Fibroblast of pulmonary artery (primary cell): ENCODE data around the gene SYT1.

Experiments used
- DNase-seq: peaks from one replicate; pipeline ENCODE4 v3.0.0-alpha.2; 2010; ENCODE audit warnings: low read depth
- H3K4me3 ChIP-seq: replicated peaks from 2 replicates; pipeline ENCODE4 v1.5.1; 2011; ENCODE audit warnings: low read depth, mild to moderate bottlenecking, control low read depth, low read length, moderate library complexity
- TF ChIP-seq, protein P1 (sequence below): IDR thresholded peaks from 2 replicates; pipeline ENCODE4 v1.5.1; 2011; ENCODE audit warnings: mild to moderate bottlenecking, control low read depth, low read length, inconsistent platforms; ENCODE audit errors: missing control alignments

The SYT1 gene

DNA sequence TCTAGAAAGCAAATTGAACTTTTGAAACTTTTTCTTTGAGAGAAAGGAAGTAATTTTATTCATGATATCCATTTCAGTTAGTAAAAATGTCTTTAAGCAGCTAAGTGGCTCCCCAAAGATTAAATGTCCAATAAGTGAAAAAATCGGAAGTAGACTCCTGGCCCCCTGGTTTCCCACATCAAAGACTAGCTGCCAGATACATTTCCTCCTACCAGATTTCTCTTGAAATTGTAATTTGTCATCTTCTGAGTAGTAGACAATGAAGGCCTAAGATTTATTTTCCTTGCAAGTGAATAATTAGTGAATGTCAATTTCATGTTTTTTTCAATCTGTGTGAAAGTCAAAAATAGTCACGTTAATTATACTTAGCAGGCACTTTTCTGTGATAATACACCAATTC is 321.9 kb downstream of the SYT1 start:
- TF ChIP-seq, protein P1, sequence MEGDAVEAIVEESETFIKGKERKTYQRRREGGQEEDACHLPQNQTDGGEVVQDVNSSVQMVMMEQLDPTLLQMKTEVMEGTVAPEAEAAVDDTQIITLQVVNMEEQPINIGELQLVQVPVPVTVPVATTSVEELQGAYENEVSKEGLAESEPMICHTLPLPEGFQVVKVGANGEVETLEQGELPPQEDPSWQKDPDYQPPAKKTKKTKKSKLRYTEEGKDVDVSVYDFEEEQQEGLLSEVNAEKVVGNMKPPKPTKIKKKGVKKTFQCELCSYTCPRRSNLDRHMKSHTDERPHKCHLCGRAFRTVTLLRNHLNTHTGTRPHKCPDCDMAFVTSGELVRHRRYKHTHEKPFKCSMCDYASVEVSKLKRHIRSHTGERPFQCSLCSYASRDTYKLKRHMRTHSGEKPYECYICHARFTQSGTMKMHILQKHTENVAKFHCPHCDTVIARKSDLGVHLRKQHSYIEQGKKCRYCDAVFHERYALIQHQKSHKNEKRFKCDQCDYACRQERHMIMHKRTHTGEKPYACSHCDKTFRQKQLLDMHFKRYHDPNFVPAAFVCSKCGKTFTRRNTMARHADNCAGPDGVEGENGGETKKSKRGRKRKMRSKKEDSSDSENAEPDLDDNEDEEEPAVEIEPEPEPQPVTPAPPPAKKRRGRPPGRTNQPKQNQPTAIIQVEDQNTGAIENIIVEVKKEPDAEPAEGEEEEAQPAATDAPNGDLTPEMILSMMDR = no peak
- no peak for DNase-seq
- H3K4me3 ChIP-seq = no peak overlapping the region

DNA sequence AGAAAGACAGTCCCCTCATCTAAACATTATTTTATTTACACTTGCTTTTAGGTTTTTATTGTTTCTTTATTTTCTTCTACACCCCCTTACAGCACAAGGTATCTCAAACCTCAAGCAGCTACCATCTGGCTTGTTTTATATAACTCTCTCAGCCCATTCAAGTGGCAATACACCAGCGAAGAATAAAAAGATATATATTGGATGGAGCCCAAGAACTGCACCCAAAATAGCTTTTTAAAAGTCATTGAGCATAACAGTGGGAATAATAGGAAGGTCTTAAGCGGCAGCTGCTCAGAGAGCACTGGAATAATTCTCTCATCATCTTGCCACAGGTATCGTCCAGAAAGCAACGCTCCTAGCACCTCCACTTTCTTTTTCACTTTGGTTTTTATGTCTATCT is 322.5 kb downstream of the SYT1 start:
- TF ChIP-seq, protein P1 = no peak

DNA sequence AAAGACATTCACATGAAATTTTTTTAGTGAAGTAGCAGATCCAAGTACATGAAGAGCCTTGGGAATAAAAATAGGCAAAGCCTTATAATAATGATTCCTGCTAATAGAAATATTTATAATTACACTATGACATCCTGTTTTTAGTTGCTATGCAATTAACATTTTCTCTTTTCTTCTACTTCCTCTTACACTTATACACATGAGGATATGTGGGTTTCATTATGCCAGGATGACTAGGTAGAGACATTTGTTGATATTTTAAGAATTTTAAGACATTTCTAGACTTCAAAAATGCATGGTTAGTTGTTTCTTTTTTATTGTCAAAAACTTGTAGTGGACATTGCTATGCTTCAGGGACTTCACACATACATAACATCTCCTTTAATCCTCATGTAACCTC is 326.8 kb downstream of the SYT1 start:
- no peak overlapping the region for H3K4me3 ChIP-seq
- TF ChIP-seq, protein P1 = no peak
- DNase-seq = no peak

More for the DNA sequence above, 322.5 kb downstream of the SYT1 start:
- DNase-seq = no peak
- H3K4me3 ChIP-seq = no peak overlapping the region

DNA sequence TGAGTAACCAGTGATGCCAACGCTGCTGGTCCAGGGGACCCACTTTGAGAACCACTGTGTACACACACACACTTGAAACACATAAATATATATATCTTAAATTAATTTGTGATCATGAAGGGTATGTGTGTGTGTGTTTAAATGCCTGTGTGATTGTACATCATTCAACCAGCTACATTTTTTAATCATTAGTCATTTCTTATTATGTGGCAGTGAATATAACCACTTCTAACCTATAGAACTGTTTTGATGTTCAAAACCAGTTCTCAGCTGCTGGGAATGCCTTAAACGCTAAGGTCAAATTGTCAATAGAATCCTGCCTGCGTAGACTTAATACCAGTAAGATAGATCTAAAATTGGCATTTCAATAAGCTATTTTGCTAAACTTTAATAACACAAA is 330.0 kb downstream of the SYT1 start:
- no peak for DNase-seq
- H3K4me3 ChIP-seq = no peak overlapping the region
- TF ChIP-seq, protein P1 = no peak

DNA sequence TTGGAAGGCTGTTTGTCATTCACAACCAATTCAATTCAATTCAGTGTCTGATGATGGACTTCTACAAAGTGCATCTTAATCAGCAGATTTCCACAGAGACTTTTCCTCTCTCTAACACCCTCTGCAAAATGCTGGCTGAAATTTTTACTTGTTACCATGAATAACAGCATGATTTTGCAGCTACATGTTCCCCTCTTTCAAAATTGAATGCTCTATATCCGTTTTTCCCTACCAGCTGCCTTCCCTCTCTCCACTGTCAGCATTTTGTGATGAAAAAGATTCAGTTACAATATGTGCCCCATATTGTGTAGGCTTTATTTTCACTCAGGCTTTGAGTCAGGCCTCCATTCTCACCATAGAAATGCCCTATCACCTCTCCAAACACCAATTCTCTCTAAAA is 334.6 kb downstream of the SYT1 start:
- TF ChIP-seq, protein P1 = no peak
- DNase-seq = no peak

DNA sequence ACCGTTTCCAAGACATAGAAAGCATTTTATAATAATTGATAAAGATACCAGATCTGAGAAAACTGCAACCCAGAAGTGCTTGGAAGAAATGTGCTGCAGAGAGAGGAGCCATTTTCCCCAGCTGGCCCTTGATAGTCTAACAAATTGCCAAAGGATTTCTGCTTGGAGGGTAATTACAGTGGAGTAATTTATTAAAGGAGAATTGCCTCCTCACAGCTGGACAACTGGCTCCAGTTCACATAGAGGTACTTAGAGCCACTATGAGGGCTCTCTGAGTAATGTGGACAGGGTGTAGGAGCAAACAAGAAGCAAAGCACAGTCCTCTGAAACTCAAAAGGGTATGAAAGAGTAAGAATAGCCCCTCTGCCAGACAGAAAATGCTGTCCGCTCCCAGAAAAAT is 335.6 kb downstream of the SYT1 start:
- TF ChIP-seq, protein P1 = no peak
- no peak for DNase-seq
- no peak overlapping the region for H3K4me3 ChIP-seq

More for the DNA sequence above, 334.6 kb downstream of the SYT1 start:
- no peak overlapping the region for H3K4me3 ChIP-seq

DNA sequence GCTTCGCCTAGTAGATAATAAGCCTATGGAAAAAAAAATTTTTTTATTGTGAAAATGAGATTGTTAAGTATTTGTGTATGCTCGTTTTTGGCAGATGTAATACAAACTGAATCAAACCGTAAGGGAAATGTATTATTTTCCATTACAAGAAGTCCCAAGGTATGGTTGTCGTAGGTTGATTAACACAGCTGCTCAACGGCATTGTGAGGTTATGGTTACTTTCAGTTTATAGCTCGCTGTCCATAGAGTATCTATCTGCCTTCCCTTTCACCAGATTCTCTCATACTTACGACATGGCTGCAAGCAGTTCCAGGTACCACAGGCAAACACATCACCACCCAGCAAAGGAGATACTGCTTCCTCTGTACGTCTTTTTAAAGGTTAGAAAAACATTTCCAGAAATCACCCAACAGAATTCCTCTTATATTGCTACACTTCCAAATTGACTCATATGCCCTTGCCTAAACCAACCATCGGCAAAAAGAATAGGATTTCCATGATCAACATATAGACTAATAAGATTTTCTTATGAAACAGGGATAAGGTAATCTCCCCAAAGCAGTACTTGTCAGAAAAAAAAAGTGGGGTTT is 338.6 kb downstream of the SYT1 start:
- no peak for DNase-seq
- TF ChIP-seq, protein P1 = no peak

More for the DNA sequence above, 338.6 kb downstream of the SYT1 start:
- H3K4me3 ChIP-seq = peak overlapping the region; percentile 10
